Stimulated activated CD4-positive, alpha-beta T cell treated with anti-CD3 and anti-CD28 coated beads, Interleukin-4, amount 100 ng/mL, for 4 hours (primary cell): ENCODE measurements around the gene DIRAS1.
"Not testable (repeated sequence)": the region's sequence is repeated elsewhere in the genome, so short reads cannot be mapped to it uniquely, and the experiment has no call there.

Source experiments
- DNase-seq, 2 experiments: peaks; one replicate each; pipeline ENCODE4 v3.0.0-alpha.2; 2020

The DIRAS1 gene

DNA sequence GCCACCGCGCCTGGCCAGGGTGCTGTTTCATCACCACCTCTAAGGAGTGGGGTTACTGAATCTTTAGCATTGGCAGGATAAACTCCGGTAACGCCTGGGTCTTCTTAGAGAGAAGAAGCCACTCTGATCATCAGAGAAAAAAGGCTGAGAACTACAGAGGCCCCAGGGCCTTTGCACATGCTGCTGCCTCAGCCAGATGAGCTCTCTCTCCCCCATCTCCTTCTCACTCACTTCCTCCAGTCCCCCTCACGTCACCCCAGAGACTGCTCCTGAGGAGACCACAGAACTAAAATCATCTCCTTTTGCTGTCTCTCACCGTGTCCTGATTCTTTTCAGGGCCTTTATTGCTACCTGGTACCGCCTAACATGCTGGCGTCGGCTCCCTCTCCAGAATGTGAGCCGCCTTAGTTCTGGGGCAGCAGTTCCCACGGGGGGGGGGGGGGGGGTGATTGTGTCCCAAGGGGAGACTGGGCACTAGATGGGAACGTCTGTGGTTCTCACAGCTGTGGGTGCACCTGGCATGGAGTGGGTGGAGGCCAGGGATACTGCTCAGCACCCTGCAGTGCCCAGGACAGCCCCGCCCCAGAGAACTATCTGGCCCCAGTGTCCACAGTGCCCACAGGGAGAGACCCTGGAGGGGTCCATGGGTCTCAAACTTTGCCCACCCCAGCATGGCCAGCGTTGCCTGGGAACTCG, 5.1 kb upstream of the DIRAS1 start:
- DNase-seq: no peak

- DNase-seq: no peak
Observed at GRCh38 chr19:2724148-2724557, 3.0 kb upstream of the DIRAS1 start.

- no peak for DNase-seq
Observed at GRCh38 chr19:2723747-2724146, 2.6 kb upstream of the DIRAS1 start.

GRCh38 chr19:2723345-2723715, 2.2 kb upstream of the DIRAS1 start:
- DNase-seq: no peak

DNA sequence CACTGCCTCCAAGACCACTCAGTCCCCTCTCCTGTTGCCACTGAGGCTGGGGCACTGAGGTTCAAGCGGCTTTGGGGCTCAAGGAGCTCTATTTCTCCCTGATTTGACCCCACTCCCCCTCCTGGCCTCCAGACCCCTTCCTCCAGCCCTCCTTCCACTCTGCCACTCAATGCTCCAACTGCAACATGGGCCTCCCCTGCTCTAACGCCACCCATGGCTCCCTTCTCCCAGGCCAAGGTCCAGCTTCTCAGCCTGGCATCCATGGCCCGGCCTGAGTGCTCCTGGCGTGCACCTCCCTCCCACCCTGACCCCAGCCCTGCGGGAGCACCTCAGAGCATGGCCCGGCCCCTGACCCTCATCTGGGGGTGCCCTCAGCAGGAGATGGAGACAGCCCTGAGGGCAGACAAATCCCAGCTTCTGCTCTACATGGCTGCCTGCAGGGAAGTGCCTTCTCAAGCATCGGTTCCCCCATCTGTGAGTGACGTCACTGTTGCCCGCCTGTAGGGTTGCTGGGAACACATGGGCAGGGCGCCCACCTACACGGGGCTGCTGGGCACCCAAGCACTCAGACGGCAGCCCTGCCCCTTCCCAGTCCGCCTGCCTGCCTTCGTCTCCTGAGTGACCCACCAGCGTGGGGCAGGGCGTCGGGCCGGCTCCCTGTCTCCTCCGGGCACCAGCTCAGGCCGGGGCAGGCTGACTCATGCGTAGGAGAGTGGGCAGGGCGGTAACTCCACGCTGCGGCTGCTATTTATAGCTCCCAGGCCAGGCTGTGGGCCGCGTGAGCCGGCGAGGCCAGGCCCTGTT, 1.6 kb upstream of the DIRAS1 start:
- DNase-seq: no peak

- no peak for DNase-seq
Observed at GRCh38 chr19:2721570-2722540, 683 bp upstream of the DIRAS1 start.

- no peak for DNase-seq
Observed at GRCh38 chr19:2719920-2720776, 1.0 kb downstream of the DIRAS1 start.

GRCh38 chr19:2719232-2719735, 1.9 kb downstream of the DIRAS1 start:
- no peak for DNase-seq

DNA sequence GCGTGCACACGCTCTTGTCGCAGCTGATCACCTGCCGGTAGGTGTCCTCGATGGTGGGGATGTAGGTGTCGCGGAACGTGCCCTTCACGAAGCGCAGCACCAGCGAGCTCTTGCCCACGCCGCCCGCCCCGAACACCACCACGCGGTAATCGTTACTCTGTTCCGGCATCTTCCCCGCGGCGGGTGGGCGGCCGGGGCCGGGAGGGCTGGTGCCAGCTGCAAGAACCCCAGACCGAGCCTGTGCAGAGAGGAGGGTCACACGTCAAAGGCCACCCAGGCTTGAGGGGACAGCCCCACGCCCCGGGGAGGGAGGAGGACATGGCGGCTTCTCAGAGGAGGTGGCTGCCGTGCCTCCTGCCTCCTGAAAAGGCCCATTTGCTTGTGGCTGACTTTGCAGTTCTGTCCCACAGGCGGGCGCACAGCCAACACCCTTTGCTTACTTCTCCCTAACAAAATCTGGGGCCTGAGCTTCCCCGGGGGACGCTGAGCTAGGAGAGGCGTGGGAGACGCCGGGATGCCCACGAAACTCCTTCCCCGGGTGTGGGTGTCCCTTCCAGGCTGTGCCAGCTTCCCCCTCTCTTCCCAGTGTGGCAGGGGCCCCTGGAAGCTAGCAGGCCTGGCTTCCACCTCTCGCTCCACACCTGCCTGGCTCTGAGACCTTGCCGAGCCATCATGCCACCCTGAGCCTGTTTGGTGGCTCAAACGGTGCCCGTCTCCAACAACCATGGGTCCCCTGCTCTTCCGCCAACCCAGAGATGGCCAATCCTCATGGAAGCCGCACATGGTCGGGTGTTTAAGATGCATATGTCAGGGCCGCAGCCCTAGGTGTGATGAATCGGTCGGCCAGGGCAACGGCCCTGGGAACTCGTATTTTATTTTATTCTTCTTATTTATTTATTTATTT, 3.3 kb downstream of the DIRAS1 start:
- no peak for DNase-seq

DNA sequence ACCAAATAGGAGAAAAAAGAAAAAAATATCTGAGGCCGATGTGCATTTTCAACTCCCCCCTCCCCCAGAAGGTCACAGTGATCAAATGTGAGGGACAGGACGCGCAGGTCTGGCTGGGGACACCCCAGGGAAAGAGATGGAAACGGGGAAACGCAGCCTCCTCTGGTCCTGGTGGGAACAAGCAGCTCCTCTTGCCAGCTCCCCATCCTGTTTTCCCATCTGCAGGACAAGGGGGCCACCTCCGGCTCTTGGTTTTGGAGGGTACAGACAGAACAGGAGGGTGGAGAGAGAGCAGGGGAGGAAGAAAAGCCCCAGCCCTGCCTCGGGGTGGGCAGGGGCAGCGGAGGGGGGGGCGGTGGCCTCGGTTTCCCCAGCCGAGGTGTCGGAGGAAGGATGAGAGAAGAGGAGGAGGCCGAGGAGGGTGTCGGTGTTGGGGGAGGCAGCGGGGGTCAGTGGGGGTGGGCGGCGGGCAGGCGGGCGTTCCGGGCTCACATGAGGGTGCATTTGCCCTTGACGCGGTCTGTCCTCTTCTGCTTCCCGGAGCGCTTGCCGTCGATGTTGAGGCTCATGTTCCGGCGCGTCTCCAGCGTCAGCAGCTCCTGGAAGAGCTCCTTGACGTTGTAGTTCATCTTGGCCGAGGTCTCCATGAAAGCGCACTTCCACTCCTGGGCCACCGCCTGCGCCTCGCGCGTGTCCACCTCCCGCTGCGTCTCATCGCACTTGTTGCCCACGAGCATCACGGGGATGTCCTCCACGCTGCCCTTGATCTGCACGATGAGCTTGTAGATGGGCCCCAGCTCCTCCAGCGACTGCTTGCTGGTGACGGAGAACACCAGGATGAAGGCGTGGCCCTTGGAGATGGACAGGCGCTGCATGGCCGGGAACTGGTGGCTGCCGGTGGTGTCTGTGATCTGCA, 4.2 kb downstream of the DIRAS1 start:
- DNase-seq: no peak

DNA sequence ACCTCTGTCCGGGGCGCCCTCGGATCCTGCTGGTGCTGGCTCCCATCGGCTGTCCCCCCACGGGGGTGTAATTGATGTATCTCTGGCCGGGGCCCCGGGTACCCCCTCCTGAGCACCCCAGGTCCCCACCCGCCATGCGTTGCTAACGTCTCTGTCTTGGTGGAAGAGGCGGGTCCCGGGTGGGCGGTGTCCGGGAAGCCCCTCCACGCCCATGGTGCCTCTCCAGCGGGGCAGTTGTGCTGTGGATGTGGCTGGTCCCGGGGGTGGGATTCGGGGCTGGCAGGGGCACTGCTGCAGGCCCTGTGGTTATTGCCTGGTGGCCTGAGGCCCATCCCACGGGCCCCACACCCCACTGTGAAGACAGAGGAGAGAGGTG, 4.9 kb downstream of the DIRAS1 start:
- no peak for DNase-seq

DNA sequence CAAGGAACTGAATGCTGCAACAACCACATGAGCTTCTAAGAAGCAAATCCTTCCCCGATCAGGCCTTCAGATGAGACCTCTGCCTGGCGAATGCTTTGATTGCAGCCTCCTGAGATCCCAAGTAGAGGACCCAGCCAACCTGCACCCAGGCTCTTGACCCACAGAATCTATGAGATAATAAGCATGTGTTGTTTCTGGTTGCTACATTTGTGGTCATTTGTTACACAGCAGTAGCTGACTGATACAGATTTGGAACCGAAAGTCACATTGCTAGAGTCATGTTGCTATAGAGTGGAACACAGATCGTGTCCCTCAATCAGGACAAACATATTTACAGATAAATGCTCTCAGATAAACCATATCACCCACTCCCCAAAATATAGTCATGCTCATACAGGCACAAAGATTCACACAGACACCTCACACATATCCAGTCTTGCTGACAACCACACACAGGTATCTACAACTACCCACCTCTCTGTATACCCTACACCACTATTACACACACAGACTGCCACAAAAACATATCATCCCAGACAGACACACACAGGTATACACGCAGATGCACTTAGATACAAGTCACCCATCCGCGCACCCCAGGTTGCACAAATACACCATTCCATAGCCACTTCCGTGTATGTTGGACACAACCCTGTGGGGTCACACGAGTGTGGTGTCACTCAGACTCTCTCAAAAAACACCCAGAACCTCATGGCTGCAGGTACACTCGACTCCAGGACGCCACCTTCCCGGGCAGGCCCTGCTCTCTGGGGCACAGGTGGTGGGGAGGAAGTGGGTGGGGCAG, 5.5 kb downstream of the DIRAS1 start:
- DNase-seq: no peak

- no peak for DNase-seq
Observed at GRCh38 chr19:2714531-2715269, 6.5 kb downstream of the DIRAS1 start.

GRCh38 chr19:2714102-2714501, 7.1 kb downstream of the DIRAS1 start:
- DNase-seq: not testable (repeated sequence)

- DNase-seq: not testable (repeated sequence)
Observed at GRCh38 chr19:2713170-2713569, 8.0 kb downstream of the DIRAS1 start.

- DNase-seq: no peak
Observed at GRCh38 chr19:2711875-2712205, 9.3 kb downstream of the DIRAS1 start.

GRCh38 chr19:2711172-2711874, 9.8 kb downstream of the DIRAS1 start:
- no peak for DNase-seq

- DNase-seq: no peak
Observed at GRCh38 chr19:2706251-2706650, 14.9 kb downstream of the DIRAS1 start.
